ENCODE data around the gene XG. TPM values are rescaled to one million over a fixed set of nuclear protein-coding genes. Genes with fewer than 3 reads are reported as not detected.
"Not testable (repeated sequence)": the region's sequence is repeated elsewhere in the genome, so short reads cannot be mapped to it uniquely, and the experiment has no call there.

Gene XG, protein sequence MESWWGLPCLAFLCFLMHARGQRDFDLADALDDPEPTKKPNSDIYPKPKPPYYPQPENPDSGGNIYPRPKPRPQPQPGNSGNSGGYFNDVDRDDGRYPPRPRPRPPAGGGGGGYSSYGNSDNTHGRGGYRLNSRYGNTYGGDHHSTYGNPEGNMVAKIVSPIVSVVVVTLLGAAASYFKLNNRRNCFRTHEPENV
- under 1 TPM in 2 of 5 experiments, not detected in 3; 0.22 to 0.71 TPM for total RNA-seq
- not detected for polyA plus RNA-seq
- not detected for total RNA-seq

DNA sequence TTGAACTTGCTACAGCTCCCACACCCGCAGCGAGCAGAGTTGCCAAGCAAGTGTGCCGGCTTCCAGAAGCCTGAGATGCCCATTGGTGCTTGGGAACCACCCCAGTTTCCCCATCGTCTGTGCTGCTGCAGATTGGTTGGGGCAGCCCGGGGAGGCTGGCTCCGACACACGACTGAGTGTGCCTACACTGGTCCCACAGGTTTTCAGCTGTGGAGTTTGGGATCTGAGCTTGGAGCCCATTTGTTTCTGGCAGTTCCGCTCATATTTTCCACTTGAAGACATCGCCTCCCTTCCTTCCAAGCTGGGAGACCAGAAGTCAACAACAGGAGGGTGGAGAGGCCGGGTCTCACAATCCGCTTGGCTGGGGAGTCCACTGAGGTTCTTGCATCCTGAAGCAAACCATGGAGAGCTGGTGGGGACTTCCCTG lies at the start of gene XG:
TSS of gene XG (plus strand) at position 167 of the 427 bp plus-strand sequence. CDS start at position 402, 235 bp downstream.
- H3K36me3 ChIP-seq (ENCODE audit: control insufficient read depth in 2 of 3, insufficient read depth in 3 of 3, low read length in 3 of 3); DNase-seq; H3K4me1 ChIP-seq (ENCODE audit: control insufficient read depth in 2 of 2, insufficient read depth in 2 of 2, low read length in 2 of 2); CTCF ChIA-PET; ATAC-seq; H3K9me3 Mint-ChIP-seq; H3K27ac Mint-ChIP-seq; H3K27me3 Mint-ChIP-seq; intact Hi-C loops (cut with micrococcal nuclease); H3K36me3 Mint-ChIP-seq; H3K27me3 ChIP-seq (ENCODE audit: control insufficient read depth in 2 of 2, insufficient read depth in 2 of 2, low read length in 2 of 2); POLR2A ChIA-PET; H3K4me3 Mint-ChIP-seq; H3K4me3 ChIP-seq (ENCODE audit: low read length); H3K27ac ChIP-seq (ENCODE audit: low read depth, low read length); H3K9me3 ChIP-seq (ENCODE audit: control insufficient read depth in 2 of 3, low read length in 3 of 3); H3K4me1 Mint-ChIP-seq: not testable (repeated sequence)

DNA sequence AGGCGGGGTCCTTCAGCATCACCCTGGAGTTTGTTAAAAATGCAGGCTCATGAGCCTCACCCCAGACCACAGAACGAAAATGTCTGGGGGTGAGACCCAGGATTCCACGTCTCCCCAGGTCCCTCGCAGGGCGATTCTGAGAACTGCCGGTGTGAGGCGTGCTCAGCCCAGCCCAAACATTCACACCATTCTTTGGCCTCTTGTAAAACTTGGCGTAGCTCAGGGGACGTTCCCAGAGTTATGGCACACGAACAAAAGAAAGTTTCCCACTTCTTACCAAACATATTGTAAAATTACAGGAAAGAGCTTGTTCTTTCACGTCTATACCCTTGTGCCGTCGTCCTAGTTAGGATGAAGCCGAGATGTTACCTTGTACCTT lies 47.9 kb upstream of the XG start:
- H3K27ac Mint-ChIP-seq = peak overlapping the region; percentile 18 to 89 (median 68)
- H3K9me3 Mint-ChIP-seq = peaks cover 0 to 9% (median 0%) of the 10 kb centered on the region in 11 donors
- H3K4me1 Mint-ChIP-seq = peaks cover 58 to 92% (median 86%) of the 10 kb centered on the region in 7 donors
- H3K9me3 ChIP-seq (ENCODE audit: control insufficient read depth in 2 of 3, low read length in 3 of 3) = no peaks in the 10 kb centered on the region
- H3K27ac ChIP-seq (ENCODE audit: low read depth, low read length) = no peak overlapping the region
- peaks cover 41 to 88% of the 10 kb centered on the region in 2 donors for H3K4me1 ChIP-seq (ENCODE audit: control insufficient read depth in 2 of 2, insufficient read depth in 2 of 2, low read length in 2 of 2)
- CTCF ChIA-PET = no interaction called here
- no peaks in the 10 kb centered on the region for H3K27me3 Mint-ChIP-seq
- ATAC-seq (no peak), DNase-seq (no peak)
- POLR2A ChIA-PET = no interaction called here
- peaks cover 12 to 47% (median 19%) of the 10 kb centered on the region in 5 donors for H3K36me3 Mint-ChIP-seq
- intact Hi-C loops (cut with micrococcal nuclease) = no loop called here
- peak overlapping the region; percentile 64 to 83 (median 74) for H3K4me3 Mint-ChIP-seq
- peaks cover 0 to 5% (median 0%) of the 10 kb centered on the region in 3 experiments for H3K36me3 ChIP-seq (ENCODE audit: control insufficient read depth in 2 of 3, insufficient read depth in 3 of 3, low read length in 3 of 3)
- H3K4me3 ChIP-seq (ENCODE audit: low read length) = no peak overlapping the region
- H3K27me3 ChIP-seq (ENCODE audit: control insufficient read depth in 2 of 2, insufficient read depth in 2 of 2, low read length in 2 of 2) = no peaks in the 10 kb centered on the region

DNA sequence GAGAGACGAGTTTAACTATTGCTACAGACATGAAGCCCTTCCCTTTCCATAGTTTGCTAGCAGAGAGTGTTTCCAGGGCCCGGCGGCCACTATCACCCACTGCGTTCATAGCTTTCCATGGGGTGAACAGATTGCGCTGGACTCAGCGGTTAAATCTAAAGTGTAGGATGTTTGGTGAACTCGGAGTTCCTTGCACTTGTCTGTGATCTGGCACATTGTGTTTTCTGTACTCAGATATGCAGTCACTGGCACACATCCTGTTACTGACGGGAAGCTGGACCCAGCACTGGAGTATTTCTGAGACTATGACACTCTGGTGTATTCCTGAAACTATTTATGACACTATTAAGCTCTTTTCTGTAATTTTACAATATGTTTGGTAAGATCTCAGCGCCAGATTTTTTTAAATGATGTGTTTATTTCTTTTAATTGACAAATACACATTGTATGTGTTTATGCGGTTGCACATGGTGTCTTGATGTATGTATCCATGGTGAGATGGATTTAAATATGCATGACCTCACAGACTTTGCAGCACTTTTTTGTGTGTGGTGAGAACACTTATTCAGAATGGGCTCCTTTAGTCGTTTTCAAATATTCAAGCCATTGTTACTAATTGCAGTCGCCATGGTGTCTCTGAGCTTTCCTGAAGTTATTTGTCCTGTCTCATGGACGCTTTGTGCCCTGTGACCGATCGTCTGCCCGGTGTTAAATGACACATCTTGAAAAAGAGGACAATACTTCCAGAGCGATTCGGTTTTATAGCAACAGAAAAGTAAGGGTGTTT lies 46.6 kb upstream of the XG start:
- peaks cover 0 to 5% (median 0%) of the 10 kb centered on the region in 3 experiments for H3K36me3 ChIP-seq (ENCODE audit: control insufficient read depth in 2 of 3, insufficient read depth in 3 of 3, low read length in 3 of 3)
- POLR2A ChIA-PET = no interaction called here
- ATAC-seq (no peak), DNase-seq (peak in 1 of 9 donors; percentile 28)
- Mint-ChIP-seq H3K27ac (peak overlapping the region in 6 of 9 donors; percentile 12 to 84 (median 68)), H3K4me3 (peak overlapping the region; percentile 1 to 75 (median 44)), H3K27me3 (no peaks in the 10 kb centered on the region), H3K4me1 (peaks cover 59 to 94% (median 89%) of the 10 kb centered on the region in 7 donors), H3K9me3 (peaks cover 0 to 7% (median 0%) of the 10 kb centered on the region in 11 donors), H3K36me3 (peaks cover 5 to 37% (median 12%) of the 10 kb centered on the region in 5 donors)
- no peaks in the 10 kb centered on the region for H3K9me3 ChIP-seq (ENCODE audit: control insufficient read depth in 2 of 3, low read length in 3 of 3)
- no peak overlapping the region for H3K27ac ChIP-seq (ENCODE audit: low read depth, low read length)
- H3K4me3 ChIP-seq (ENCODE audit: low read length) = no peak overlapping the region
- H3K27me3 ChIP-seq (ENCODE audit: control insufficient read depth in 2 of 2, insufficient read depth in 2 of 2, low read length in 2 of 2) = no peaks in the 10 kb centered on the region
- intact Hi-C loops (cut with micrococcal nuclease) = no loop called here
- peaks cover 44 to 87% of the 10 kb centered on the region in 2 donors for H3K4me1 ChIP-seq (ENCODE audit: control insufficient read depth in 2 of 2, insufficient read depth in 2 of 2, low read length in 2 of 2)
- CTCF ChIA-PET = no interaction called here

GRCh38 chrX:2707334-2707760 lies 44.5 kb upstream of the XG start:
- H3K27me3 ChIP-seq (ENCODE audit: control insufficient read depth in 2 of 2, insufficient read depth in 2 of 2, low read length in 2 of 2) = no peaks in the 10 kb centered on the region
- H3K27ac Mint-ChIP-seq = peak overlapping the region; percentile 42 to 96 (median 72)
- no peaks in the 10 kb centered on the region for H3K9me3 ChIP-seq (ENCODE audit: control insufficient read depth in 2 of 3, low read length in 3 of 3)
- H3K27me3 Mint-ChIP-seq = no peaks in the 10 kb centered on the region
- H3K4me1 ChIP-seq (ENCODE audit: control insufficient read depth in 2 of 2, insufficient read depth in 2 of 2, low read length in 2 of 2) = peaks cover 42 to 75% of the 10 kb centered on the region in 2 donors
- ChIA-PET CTCF (no interaction called here), POLR2A (no interaction called here)
- ATAC-seq = peak; percentile 66
- H3K4me3 Mint-ChIP-seq = peak overlapping the region; percentile 1 to 72 (median 62)
- no peak overlapping the region for H3K27ac ChIP-seq (ENCODE audit: low read depth, low read length)
- H3K4me3 ChIP-seq (ENCODE audit: low read length) = no peak overlapping the region
- peak in 3 of 9 donors; percentile 31 to 69 (median 41) for DNase-seq
- peaks cover 0 to 3% (median 0%) of the 10 kb centered on the region in 11 donors for H3K9me3 Mint-ChIP-seq
- peaks cover 0 to 30% (median 0%) of the 10 kb centered on the region in 5 donors for H3K36me3 Mint-ChIP-seq
- H3K36me3 ChIP-seq (ENCODE audit: control insufficient read depth in 2 of 3, insufficient read depth in 3 of 3, low read length in 3 of 3) = no peaks in the 10 kb centered on the region
- intact Hi-C loops (cut with micrococcal nuclease) = loop anchor here in 1 of 2 donors (1.0 kb wide), 1 partner anchor 9 kb away; no protein-coding TSS in a partner anchor
- H3K4me1 Mint-ChIP-seq = peaks cover 45 to 82% (median 74%) of the 10 kb centered on the region in 7 donors

GRCh38 chrX:2708021-2708420 lies 43.8 kb upstream of the XG start:
- H3K9me3 ChIP-seq (ENCODE audit: control insufficient read depth in 2 of 3, low read length in 3 of 3) = no peaks in the 10 kb centered on the region
- ATAC-seq (no peak), DNase-seq (no peak)
- peaks cover 44 to 77% (median 69%) of the 10 kb centered on the region in 7 donors for H3K4me1 Mint-ChIP-seq
- POLR2A ChIA-PET = no interaction called here
- no peak overlapping the region for H3K27ac ChIP-seq (ENCODE audit: low read depth, low read length)
- peaks cover 0 to 3% (median 0%) of the 10 kb centered on the region in 11 donors for H3K9me3 Mint-ChIP-seq
- intact Hi-C loops (cut with micrococcal nuclease) = no loop called here
- peaks cover 0 to 5% (median 0%) of the 10 kb centered on the region in 3 experiments for H3K36me3 ChIP-seq (ENCODE audit: control insufficient read depth in 2 of 3, insufficient read depth in 3 of 3, low read length in 3 of 3)
- H3K27me3 Mint-ChIP-seq = no peaks in the 10 kb centered on the region
- H3K4me3 Mint-ChIP-seq = peak overlapping the region in 6 of 10 donors; percentile 55 to 84 (median 64)
- no peaks in the 10 kb centered on the region for H3K27me3 ChIP-seq (ENCODE audit: control insufficient read depth in 2 of 2, insufficient read depth in 2 of 2, low read length in 2 of 2)
- no peak overlapping the region for H3K4me3 ChIP-seq (ENCODE audit: low read length)
- H3K4me1 ChIP-seq (ENCODE audit: control insufficient read depth in 2 of 2, insufficient read depth in 2 of 2, low read length in 2 of 2) = peaks cover 39 to 69% of the 10 kb centered on the region in 2 donors
- peaks cover 0 to 29% (median 0%) of the 10 kb centered on the region in 5 donors for H3K36me3 Mint-ChIP-seq
- CTCF ChIA-PET = no interaction called here
- peak overlapping the region in 8 of 9 donors; percentile 42 to 96 (median 74) for H3K27ac Mint-ChIP-seq

DNA sequence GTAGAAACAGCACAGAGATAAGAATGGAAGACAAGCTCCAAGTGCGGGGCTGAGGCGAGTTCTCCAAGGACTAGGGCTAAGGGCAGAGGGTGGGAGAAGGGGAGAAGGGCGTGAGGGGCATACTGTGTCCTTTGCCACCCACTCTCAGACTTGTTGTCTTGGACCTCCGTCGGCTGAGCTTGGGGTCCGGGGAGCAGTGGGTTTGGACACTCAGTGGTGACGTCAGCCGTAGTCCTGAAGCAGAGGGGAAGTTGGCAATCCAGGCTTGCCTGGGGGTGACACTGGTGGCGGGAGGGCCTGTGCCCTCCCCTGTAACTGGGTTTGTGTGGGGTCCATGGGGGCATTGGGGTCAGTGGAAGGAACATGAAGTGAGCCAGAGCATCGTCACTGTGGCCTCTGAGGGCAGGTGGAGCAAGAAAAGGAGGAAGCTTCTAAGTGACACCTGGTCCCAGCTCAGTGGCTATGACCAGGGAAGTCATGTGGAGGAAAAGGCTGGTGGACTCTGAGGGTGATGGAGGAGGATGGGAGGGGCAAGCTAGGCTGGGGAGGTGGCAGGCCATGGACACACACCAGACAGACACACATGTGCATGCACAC lies 43.1 kb upstream of the XG start:
- H3K4me3 ChIP-seq (ENCODE audit: low read length) = no peak overlapping the region
- no peaks in the 10 kb centered on the region for H3K27me3 ChIP-seq (ENCODE audit: control insufficient read depth in 2 of 2, insufficient read depth in 2 of 2, low read length in 2 of 2)
- peaks cover 0 to 8% (median 0%) of the 10 kb centered on the region in 3 experiments for H3K36me3 ChIP-seq (ENCODE audit: control insufficient read depth in 2 of 3, insufficient read depth in 3 of 3, low read length in 3 of 3)
- no peaks in the 10 kb centered on the region for H3K27me3 Mint-ChIP-seq
- H3K27ac Mint-ChIP-seq = peak overlapping the region in 8 of 9 donors; percentile 18 to 96 (median 74)
- no peak overlapping the region for H3K27ac ChIP-seq (ENCODE audit: low read depth, low read length)
- intact Hi-C loops (cut with micrococcal nuclease) = no loop called here
- H3K36me3 Mint-ChIP-seq = peaks cover 0 to 26% (median 0%) of the 10 kb centered on the region in 5 donors
- H3K4me1 ChIP-seq (ENCODE audit: control insufficient read depth in 2 of 2, insufficient read depth in 2 of 2, low read length in 2 of 2) = peaks cover 36 to 62% of the 10 kb centered on the region in 2 donors
- H3K9me3 ChIP-seq (ENCODE audit: control insufficient read depth in 2 of 3, low read length in 3 of 3) = no peaks in the 10 kb centered on the region
- DNase-seq (no peak), ATAC-seq (no peak)
- ChIA-PET CTCF (no interaction called here), POLR2A (no interaction called here)
- H3K9me3 Mint-ChIP-seq = no peaks in the 10 kb centered on the region
- H3K4me3 Mint-ChIP-seq = peak overlapping the region in 6 of 10 donors; percentile 12 to 91 (median 79)
- peaks cover 40 to 71% (median 63%) of the 10 kb centered on the region in 7 donors for H3K4me1 Mint-ChIP-seq

All from naive thymus-derived CD4-positive, alpha-beta T cell (primary cell).